Right atrium auricular region (tissue), 2 donors: ENCODE data around the gene MPI. TPM values are rescaled to one million over a fixed set of nuclear protein-coding genes. Genes with fewer than 3 reads are reported as not detected.

Experiments used
- DNase-seq: peaks from one replicate; pipeline ENCODE4 v3.0.0-alpha.2; 2019; ENCODE audit warnings: low spot score
- H3K27ac ChIP-seq, 2 donors: fragments of 200-600 bp; sonication (generic); 1 replicate in 1 of 2; 2 replicates in 1 of 2; pipeline ENCODE4 v1.5.1; 2016 to 2019
- H3K27me3 ChIP-seq, 2 donors: fragments of 200-600 bp; sonication (generic); one replicate each; pipeline versions ENCODE4 v1.5.1 to v1.6.0; 2017 to 2019
- H3K36me3 ChIP-seq: fragments of 200-600 bp; sonication (generic); one replicate; pipeline ENCODE4 v1.5.1; 2016
- H3K4me1 ChIP-seq, 2 donors: fragments of 200-600 bp; sonication (generic); one replicate each; pipeline versions ENCODE4 v1.5.1 to v1.6.0; 2017 to 2019
- H3K4me3 ChIP-seq, 2 donors: fragments of 200-600 bp; sonication (generic); 1 replicate in 1 of 2; 2 replicates in 1 of 2; pipeline ENCODE4 v1.5.1; 2017 to 2019; ENCODE audit warnings: mild to moderate bottlenecking in 1 of 2, moderate library complexity in 1 of 2
- H3K9me3 ChIP-seq, 2 donors: fragments of 200-600 bp; sonication (generic); one replicate each; pipeline ENCODE4 v1.5.1; 2019
- CTCF ChIP-seq, 2 donors: fragments of 200-600 bp; sonication (generic); IDR thresholded peaks; one replicate each; pipeline ENCODE4 v1.5.1; 2019; ENCODE audit warnings: antibody characterized with exemption in 2 of 2
- total RNA-seq, 2 donors: library from RNA; depleted of rRNA; stranded (reverse); fragments of >200 nt; gene quantifications; one replicate each; pipeline ENCODE4 v1.1.0, GENCODE V29; 2016

MPI gene
- total RNA-seq, 2 donors from 2014 or later = 59.3 to 131 TPM

GRCh38 chr15:74895830-74896229 lies 6.0 kb downstream of the MPI start:
- Histone ChIP-seq H3K36me3 (peaks cover 27% of the 10 kb centered on the region), H3K4me3 (no peak overlapping the region), H3K4me1 (peaks cover 0 to 26% of the 10 kb centered on the region in 2 donors), H3K9me3 (no peaks in the 10 kb centered on the region), H3K27ac (no peak overlapping the region), H3K27me3 (no peaks in the 10 kb centered on the region)
- no peak for DNase-seq
- no peak for TF ChIP-seq CTCF (IDR thresholded peaks at IDR 0.05)

- Histone ChIP-seq H3K27me3 (no peaks in the 10 kb centered on the region), H3K4me3 (no peak overlapping the region), H3K36me3 (peaks cover 30% of the 10 kb centered on the region), H3K4me1 (peaks cover 0 to 23% of the 10 kb centered on the region in 2 donors), H3K27ac (peak overlapping the region in 1 of 2 donors; percentile 60), H3K9me3 (no peaks in the 10 kb centered on the region)
- TF ChIP-seq CTCF (IDR thresholded peaks at IDR 0.05) = no peak
- DNase-seq = no peak
Measured at GRCh38 chr15:74896316-74896715, 6.5 kb downstream of the MPI start.

DNA sequence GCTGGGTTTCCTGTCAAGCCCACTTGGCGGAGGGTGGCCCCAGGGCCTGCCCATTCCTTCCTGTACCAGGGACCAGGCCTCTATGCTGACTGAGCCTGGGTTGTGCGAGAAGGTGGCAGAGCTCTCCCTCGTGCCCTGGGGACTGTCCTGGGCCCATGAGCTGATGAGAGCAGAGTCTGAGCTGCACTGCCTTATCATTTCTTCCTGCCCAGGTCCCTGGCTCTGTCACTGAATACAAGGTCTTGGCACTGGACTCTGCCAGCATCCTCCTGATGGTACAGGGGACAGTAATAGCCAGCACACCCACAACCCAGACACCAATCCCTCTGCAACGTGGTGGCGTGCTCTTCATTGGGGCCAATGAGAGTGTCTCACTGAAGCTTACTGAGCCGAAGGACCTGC lies 7.5 kb downstream of the MPI start:
- H3K36me3 ChIP-seq = peaks cover 34% of the 10 kb centered on the region
- no peak for DNase-seq
- H3K4me3 ChIP-seq = no peak overlapping the region
- H3K4me1 ChIP-seq = peaks cover 0 to 25% of the 10 kb centered on the region in 2 donors
- TF ChIP-seq CTCF (IDR thresholded peaks at IDR 0.05) = no peak
- H3K27me3 ChIP-seq = no peaks in the 10 kb centered on the region
- no peaks in the 10 kb centered on the region for H3K9me3 ChIP-seq
- peak overlapping the region; percentile 43 to 60 for H3K27ac ChIP-seq

GRCh38 chr15:74901612-74902063 lies 11.8 kb downstream of the MPI start:
- no peaks in the 10 kb centered on the region for H3K27me3 ChIP-seq
- H3K4me1 ChIP-seq = peaks cover 0 to 41% of the 10 kb centered on the region in 2 donors
- no peaks in the 10 kb centered on the region for H3K9me3 ChIP-seq
- no peak overlapping the region for H3K4me3 ChIP-seq
- DNase-seq = peak; percentile 64
- peak; percentile 93 for TF ChIP-seq CTCF (IDR thresholded peaks at IDR 0.05)
- H3K27ac ChIP-seq = peak overlapping the region; percentile 27 to 54
- H3K36me3 ChIP-seq = peaks cover 52% of the 10 kb centered on the region

DNA sequence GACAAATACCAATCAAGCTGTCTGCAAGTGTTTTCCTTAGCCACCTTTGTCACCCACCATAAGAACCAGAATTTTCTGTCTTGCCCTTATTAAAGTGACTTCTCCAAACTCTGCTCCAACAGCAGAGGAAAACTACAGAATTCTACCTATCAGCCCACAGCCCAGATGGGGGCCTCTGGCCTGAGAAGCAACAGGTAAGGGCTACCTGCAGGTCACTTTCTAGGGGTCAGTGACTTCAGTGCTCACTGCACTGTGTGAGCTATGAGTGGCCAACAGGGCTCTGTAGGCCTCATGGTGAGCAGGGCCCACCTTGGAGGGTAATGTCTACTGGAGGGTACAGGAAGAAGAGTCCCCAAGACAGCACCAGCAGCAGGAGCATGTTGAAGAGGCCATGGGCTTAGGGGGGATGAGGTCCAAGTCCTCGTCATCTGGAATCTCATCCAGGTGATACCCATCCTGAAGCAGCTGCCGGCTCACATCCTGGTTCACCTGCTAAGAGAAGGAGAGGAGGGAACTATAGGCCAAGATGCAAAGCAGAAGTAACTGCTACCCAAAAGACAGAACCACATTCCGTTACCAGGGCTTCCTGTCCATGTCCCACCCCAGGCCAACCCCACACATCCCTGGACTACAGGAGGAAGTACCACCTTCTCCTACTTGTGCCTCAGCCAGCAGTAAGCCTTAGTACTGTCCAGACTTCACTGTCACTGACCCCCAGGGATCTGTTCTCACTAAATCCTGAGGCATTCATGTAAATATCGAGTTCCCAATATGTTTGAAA lies 12.6 kb downstream of the MPI start:
- Histone ChIP-seq H3K27me3 (no peaks in the 10 kb centered on the region), H3K36me3 (peaks cover 52% of the 10 kb centered on the region), H3K4me3 (no peak overlapping the region), H3K4me1 (peaks cover 0 to 39% of the 10 kb centered on the region in 2 donors), H3K27ac (peak overlapping the region in 1 of 2 donors; percentile 13), H3K9me3 (no peaks in the 10 kb centered on the region)
- TF ChIP-seq CTCF (IDR thresholded peaks at IDR 0.05) = no peak
- DNase-seq = no peak
